Mucosa of rectum (tissue), 2 donors: ENCODE data around the gene S1PR3.

Experiments used
- H3K27ac ChIP-seq, 2 donors: one replicate each; pipeline ENCODE4 v1.7.0; 2013; ENCODE audit warnings: inconsistent platforms in 2 of 2, low read depth in 2 of 2, low read length in 2 of 2
- H3K27me3 ChIP-seq, 2 donors: one replicate each; pipeline ENCODE4 v1.7.0; 2013; ENCODE audit warnings: low read length in 2 of 2; ENCODE audit not compliant: control insufficient read depth in 2 of 2, insufficient read depth in 2 of 2
- H3K36me3 ChIP-seq, 2 donors: one replicate each; pipeline ENCODE4 v1.7.0; 2013; ENCODE audit warnings: low read length in 2 of 2; ENCODE audit not compliant: control insufficient read depth in 2 of 2, insufficient read depth in 2 of 2
- H3K4me1 ChIP-seq, 2 donors: one replicate each; pipeline ENCODE4 v1.7.0; 2013; ENCODE audit warnings: low read length in 2 of 2, mild to moderate bottlenecking in 1 of 2; ENCODE audit not compliant: control insufficient read depth in 2 of 2, insufficient read depth in 2 of 2
- H3K4me3 ChIP-seq, 2 donors: one replicate each; pipeline ENCODE4 v1.7.0; 2013; ENCODE audit warnings: low read length in 2 of 2
- H3K9ac ChIP-seq, 2 donors: one replicate each; pipeline ENCODE4 v1.7.0; 2013; ENCODE audit warnings: low read length in 2 of 2, low read depth in 1 of 2, mild to moderate bottlenecking in 1 of 2
- H3K9me3 ChIP-seq, 2 donors: one replicate each; pipeline ENCODE4 v1.7.0; 2013; ENCODE audit warnings: low read length in 2 of 2; ENCODE audit not compliant: control insufficient read depth in 2 of 2
- donor health status: healthy.
- donor health status: Normal muscosa, but diverticular disease.

S1PR3 gene

GRCh38 chr9:88998911-88999310 is 7.6 kb downstream of the S1PR3 start:
- peak overlapping the region in 1 of 2 donors; percentile 39 for H3K27ac ChIP-seq
- H3K4me3 ChIP-seq = no peak overlapping the region
- no peaks in the 10 kb centered on the region for H3K27me3 ChIP-seq
- peaks cover 0 to 2% of the 10 kb centered on the region in 2 donors for H3K36me3 ChIP-seq
- H3K4me1 ChIP-seq = peaks cover 3% of the 10 kb centered on the region in 2 donors
- no peaks in the 10 kb centered on the region for H3K9me3 ChIP-seq
- H3K9ac ChIP-seq = no peak overlapping the region

- peaks cover 3% of the 10 kb centered on the region in 2 donors for H3K4me1 ChIP-seq
- H3K27ac ChIP-seq = no peak overlapping the region
- H3K9ac ChIP-seq = no peak overlapping the region
- H3K9me3 ChIP-seq = no peaks in the 10 kb centered on the region
- peaks cover 0 to 2% of the 10 kb centered on the region in 2 donors for H3K36me3 ChIP-seq
- H3K27me3 ChIP-seq = no peaks in the 10 kb centered on the region
- H3K4me3 ChIP-seq = no peak overlapping the region
Measured at GRCh38 chr9:89000371-89000781, 9.1 kb downstream of the S1PR3 start.

GRCh38 chr9:89000973-89001916 is 10.0 kb downstream of the S1PR3 start:
- H3K4me3 ChIP-seq = no peak overlapping the region
- H3K27ac ChIP-seq = no peak overlapping the region
- peaks cover 0 to 2% of the 10 kb centered on the region in 2 donors for H3K36me3 ChIP-seq

GRCh38 chr9:89001917-89002540 is 10.8 kb downstream of the S1PR3 start:
- no peak overlapping the region for H3K4me3 ChIP-seq
- no peak overlapping the region for H3K27ac ChIP-seq
- peaks cover 3% of the 10 kb centered on the region in 2 donors for H3K4me1 ChIP-seq
- H3K9ac ChIP-seq = no peak overlapping the region
- peaks cover 0 to 2% of the 10 kb centered on the region in 2 donors for H3K36me3 ChIP-seq
- no peaks in the 10 kb centered on the region for H3K9me3 ChIP-seq
- no peaks in the 10 kb centered on the region for H3K27me3 ChIP-seq

More at GRCh38 chr9:89000973-89001916, 10.0 kb downstream of the S1PR3 start:
- H3K4me1 ChIP-seq = peaks cover 3% of the 10 kb centered on the region in 2 donors
- no peaks in the 10 kb centered on the region for H3K9me3 ChIP-seq
- no peaks in the 10 kb centered on the region for H3K27me3 ChIP-seq
- no peak overlapping the region for H3K9ac ChIP-seq

GRCh38 chr9:89002987-89003386 is 11.7 kb downstream of the S1PR3 start:
- Histone ChIP-seq H3K27ac (no peak overlapping the region), H3K9me3 (no peaks in the 10 kb centered on the region), H3K36me3 (peaks cover 0 to 2% of the 10 kb centered on the region in 2 donors), H3K27me3 (no peaks in the 10 kb centered on the region), H3K4me3 (no peak overlapping the region), H3K9ac (no peak overlapping the region), H3K4me1 (peaks cover 3% of the 10 kb centered on the region in 2 donors)

- Histone ChIP-seq H3K4me3 (no peak overlapping the region), H3K27ac (no peak overlapping the region), H3K36me3 (peaks cover 0 to 2% of the 10 kb centered on the region in 2 donors), H3K9me3 (no peaks in the 10 kb centered on the region), H3K9ac (no peak overlapping the region), H3K27me3 (no peaks in the 10 kb centered on the region), H3K4me1 (peaks cover 3% of the 10 kb centered on the region in 2 donors)
Measured at GRCh38 chr9:89005323-89005722, 14.1 kb downstream of the S1PR3 start.

GRCh38 chr9:89006267-89006666 is 15.0 kb downstream of the S1PR3 start:
- no peak overlapping the region for H3K4me3 ChIP-seq
- H3K36me3 ChIP-seq = peaks cover 0 to 2% of the 10 kb centered on the region in 2 donors
- no peak overlapping the region for H3K9ac ChIP-seq
- H3K27me3 ChIP-seq = no peaks in the 10 kb centered on the region
- H3K27ac ChIP-seq = no peak overlapping the region
- no peaks in the 10 kb centered on the region for H3K4me1 ChIP-seq
- H3K9me3 ChIP-seq = no peaks in the 10 kb centered on the region

GRCh38 chr9:89006996-89007967 is 16.0 kb downstream of the S1PR3 start:
- H3K27me3 ChIP-seq = no peaks in the 10 kb centered on the region
- H3K4me1 ChIP-seq = no peaks in the 10 kb centered on the region
- H3K4me3 ChIP-seq = no peak overlapping the region
- H3K36me3 ChIP-seq = peaks cover 0 to 2% of the 10 kb centered on the region in 2 donors
- H3K9me3 ChIP-seq = no peaks in the 10 kb centered on the region
- H3K27ac ChIP-seq = no peak overlapping the region
- H3K9ac ChIP-seq = no peak overlapping the region

- no peak overlapping the region for H3K9ac ChIP-seq
- no peaks in the 10 kb centered on the region for H3K4me1 ChIP-seq
- H3K27ac ChIP-seq = no peak overlapping the region
- H3K9me3 ChIP-seq = no peaks in the 10 kb centered on the region
- no peak overlapping the region for H3K4me3 ChIP-seq
- H3K27me3 ChIP-seq = no peaks in the 10 kb centered on the region
- H3K36me3 ChIP-seq = no peaks in the 10 kb centered on the region
Measured at GRCh38 chr9:89008055-89008743, 16.9 kb downstream of the S1PR3 start.
